Endothelial cell of umbilical vein (primary cell): ENCODE measurements around the gene AMIGO3.

Experiments
- CTCF ChIP-seq, 2 donors: IDR thresholded peaks; 1 replicate in 1 of 2; 2 replicates in 1 of 2; pipeline ENCODE4 v1.5.1; 2011; ENCODE audit warnings: low read length in 2 of 2, mild to moderate bottlenecking in 2 of 2, moderate library complexity in 2 of 2, control low read depth in 1 of 2, inconsistent platforms in 1 of 2, low read depth in 1 of 2; ENCODE audit not compliant: insufficient read depth in 1 of 2; ENCODE audit errors: extremely low read depth in 1 of 2
- FOS ChIP-seq: IDR thresholded peaks from 2 replicates; pipeline ENCODE4 v1.6.1; 2011; ENCODE audit warnings: mild to moderate bottlenecking, low read length, moderate library complexity, borderline replicate concordance; ENCODE audit not compliant: insufficient read depth
- MAX ChIP-seq: IDR thresholded peaks from 2 replicates; pipeline ENCODE4 v1.6.1; 2011; ENCODE audit not compliant: insufficient read depth, insufficient read length
- MYC ChIP-seq: IDR thresholded peaks from one replicate; pipeline ENCODE4 v1.6.1; 2011; ENCODE audit warnings: mild to moderate bottlenecking, low read depth, low read length
- POLR2A ChIP-seq: IDR thresholded peaks from 2 replicates; pipeline ENCODE4 v1.6.1; 2012; ENCODE audit warnings: low read depth, mild to moderate bottlenecking, control low read depth, low read length
- POLR2AphosphoS5 ChIP-seq: IDR thresholded peaks from 2 replicates; pipeline ENCODE4 v1.6.1; 2012; ENCODE audit warnings: low read depth, mild to moderate bottlenecking, control low read depth, low read length, moderate library complexity; ENCODE audit not compliant: insufficient read depth

- no peak for TF ChIP-seq POLR2A
- TF ChIP-seq CTCF (IDR thresholded peaks at IDR 0.05; ENCODE audit: extremely low read depth in 1 of 2, insufficient read depth in 1 of 2, low read depth in 1 of 2, low read length in 2 of 2) = no peak
- no peak for TF ChIP-seq MAX
- no peak for TF ChIP-seq POLR2AphosphoS5
- no peak for TF ChIP-seq FOS
- no peak for TF ChIP-seq MYC
Observed at GRCh38 chr3:49761661-49762060, 42.2 kb upstream of the AMIGO3 start.
